OCI-LY1 (cell line): ENCODE data around the gene HDAC2.

ENCODE experiments used
- EZH2 ChIP-seq: fragments of 200-600 bp; sonication (generic), shearing (Covaris generic); IDR thresholded peaks from 2 replicates; pipeline ENCODE4 v1.8.0; 2017; ENCODE audit warnings: borderline replicate concordance, mixed run types, mild to moderate bottlenecking, antibody characterized with exemption, low read length, moderate library complexity, mixed read lengths
- TF ChIP-seq, protein P1 (sequence below): fragments of 200-600 bp; sonication (generic), shearing (Covaris generic); IDR thresholded peaks from 2 replicates; pipeline ENCODE4 v1.5.1; 2017; ENCODE audit warnings: mild to moderate bottlenecking, antibody characterized with exemption, low read length, moderate library complexity, mixed read lengths

DNA sequence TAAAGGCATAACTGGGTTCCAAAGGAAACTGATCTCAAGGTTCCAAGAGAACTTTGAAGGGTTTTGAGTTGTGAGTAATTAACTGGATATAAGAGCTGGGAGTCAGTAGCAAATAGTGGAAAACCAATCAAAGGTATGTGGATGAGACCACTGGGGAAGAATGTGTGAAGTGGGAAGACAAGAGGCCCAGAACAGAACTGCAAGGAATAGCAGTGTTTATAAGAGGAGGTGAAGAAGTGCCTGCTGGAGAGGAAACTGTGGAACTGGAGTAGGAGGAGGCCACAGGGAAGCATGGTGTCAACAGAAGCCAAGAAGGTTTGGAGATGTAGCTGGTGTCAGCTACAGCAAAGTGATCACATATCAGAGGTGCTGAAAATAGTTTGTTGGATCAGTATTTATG is 18.7 kb upstream of the HDAC2 start:
- TF ChIP-seq, protein P1, sequence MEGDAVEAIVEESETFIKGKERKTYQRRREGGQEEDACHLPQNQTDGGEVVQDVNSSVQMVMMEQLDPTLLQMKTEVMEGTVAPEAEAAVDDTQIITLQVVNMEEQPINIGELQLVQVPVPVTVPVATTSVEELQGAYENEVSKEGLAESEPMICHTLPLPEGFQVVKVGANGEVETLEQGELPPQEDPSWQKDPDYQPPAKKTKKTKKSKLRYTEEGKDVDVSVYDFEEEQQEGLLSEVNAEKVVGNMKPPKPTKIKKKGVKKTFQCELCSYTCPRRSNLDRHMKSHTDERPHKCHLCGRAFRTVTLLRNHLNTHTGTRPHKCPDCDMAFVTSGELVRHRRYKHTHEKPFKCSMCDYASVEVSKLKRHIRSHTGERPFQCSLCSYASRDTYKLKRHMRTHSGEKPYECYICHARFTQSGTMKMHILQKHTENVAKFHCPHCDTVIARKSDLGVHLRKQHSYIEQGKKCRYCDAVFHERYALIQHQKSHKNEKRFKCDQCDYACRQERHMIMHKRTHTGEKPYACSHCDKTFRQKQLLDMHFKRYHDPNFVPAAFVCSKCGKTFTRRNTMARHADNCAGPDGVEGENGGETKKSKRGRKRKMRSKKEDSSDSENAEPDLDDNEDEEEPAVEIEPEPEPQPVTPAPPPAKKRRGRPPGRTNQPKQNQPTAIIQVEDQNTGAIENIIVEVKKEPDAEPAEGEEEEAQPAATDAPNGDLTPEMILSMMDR = no peak
- TF ChIP-seq EZH2 = no peak
